HepG2 (cell line): ENCODE results near the gene TEKT5. TPM values are rescaled to one million over a fixed set of nuclear protein-coding genes. Genes with fewer than 3 reads are reported as not detected.

Source experiments
- ATAC-seq: fragments of 200-7000 bp; cut with Tn5 transposase; 3 replicates; pipeline ENCODE4 v1.9.1; 2020; ENCODE audit warnings: mild to moderate bottlenecking, moderate library complexity
- BruUV-seq: library from RNA; stranded (reverse); fragments of 400-500 nt; replicated peaks from 2 replicates; lab custom pipeline; 2021; lab: Mats Ljungman, UMichigan
- CTCF ChIA-PET: fragments of 300-600 bp; formaldehyde crosslinking; extraction: SDS; loops from one replicate; lab custom pipeline; 2021; ENCODE audit warnings: low total read pairs, inconsistent platforms, low intra/inter-chr PET ratio; lab: Yijun Ruan, JAX
- POLR2A ChIA-PET: fragments of 350-600 bp; sonication (Branson Sonifier 250); formaldehyde crosslinking; loops from one replicate; lab custom pipeline; 2020; ENCODE audit warnings: antibody characterized with exemption, inconsistent platforms; lab: Yijun Ruan, JAX
- DNase-seq: peaks from one replicate; pipeline ENCODE4 v3.0.0-alpha.2; 2015; ENCODE audit warnings: low spot score
- FAIRE-seq: peaks from 3 replicates; lab custom pipeline; 2011; peaks lifted over from hg19 to GRCh38; lab: Jason Lieb, UNC
- H2AFZ ChIP-seq: one replicate; pipeline ENCODE4 v1.6.1; 2011; ENCODE audit warnings: low read length, inconsistent platforms
- H3K27ac ChIP-seq: fragments of 300-600 bp; 3 replicates; pipeline ENCODE4 v1.8.0; 2011; ENCODE audit warnings: mixed run types, mild to moderate bottlenecking, mixed read lengths, low read length, inconsistent platforms; ENCODE audit not compliant: insufficient read depth; ENCODE audit errors: extremely low read length
- H3K27me3 ChIP-seq, 2 experiments: fragments of 200-600 bp in 1 of 2; 2 replicates in 1 of 2; 3 replicates in 1 of 2; pipeline versions ENCODE4 v1.6.0 to v1.8.0; 2011; ENCODE audit warnings: low read length in 2 of 2, mild to moderate bottlenecking in 2 of 2, moderate library complexity in 2 of 2, inconsistent platforms in 1 of 2; ENCODE audit not compliant: insufficient read depth in 2 of 2, control insufficient read depth in 1 of 2
- H3K36me3 ChIP-seq, 2 experiments: fragments of 200-600 bp in 1 of 2; replicated peaks in 1 of 2; 2 replicates in 1 of 2; 3 replicates in 1 of 2; pipeline versions ENCODE4 v1.5.1 to v1.8.0; 2011; ENCODE audit warnings: low read length in 2 of 2, inconsistent platforms in 1 of 2; ENCODE audit not compliant: insufficient read depth in 2 of 2, control insufficient read depth in 1 of 2
- H3K4me1 ChIP-seq: 2 replicates; pipeline ENCODE4 v1.5.1; 2012; ENCODE audit warnings: low read length, inconsistent platforms; ENCODE audit not compliant: insufficient read depth
- H3K4me2 ChIP-seq: 2 replicates; pipeline ENCODE4 v1.6.0; 2011; ENCODE audit warnings: low read depth, low read length, inconsistent platforms
- H3K4me3 ChIP-seq, 3 experiments: fragments of 200-600 bp in 1 of 3; sonication (generic), shearing (Covaris generic) in 1 of 3; replicated peaks in 1 of 3; 2 replicates each; pipeline ENCODE4 v1.5.1; 2011 to 2016; ENCODE audit warnings: low read length in 3 of 3, inconsistent platforms in 2 of 3, low read depth in 2 of 3, mild to moderate bottlenecking in 2 of 3, control low read depth in 1 of 3, mixed read lengths in 1 of 3; ENCODE audit not compliant: insufficient read depth in 1 of 3
- H3K79me2 ChIP-seq: one replicate; pipeline ENCODE4 v1.6.1; 2011; ENCODE audit warnings: low read length, inconsistent platforms; ENCODE audit not compliant: insufficient read depth
- H3K9ac ChIP-seq: 2 replicates; pipeline ENCODE4 v1.6.0; 2011; ENCODE audit warnings: mild to moderate bottlenecking, low read depth, low read length, inconsistent platforms; ENCODE audit not compliant: insufficient read depth
- H3K9me3 ChIP-seq: 2 replicates; pipeline ENCODE4 v1.5.1; 2012; ENCODE audit warnings: mild to moderate bottlenecking, low read length
- H4K20me1 ChIP-seq: 2 replicates; pipeline ENCODE4 v1.6.0; 2011; ENCODE audit warnings: inconsistent platforms, mild to moderate bottlenecking, low read length, moderate library complexity; ENCODE audit not compliant: insufficient read depth
- AGO2 ChIP-seq: fragments of 200-400 bp; formaldehyde crosslinking; optimal IDR thresholded peaks from 2 replicates; pipeline ENCODE3; 2017; ENCODE audit warnings: mild to moderate bottlenecking, low read depth, low read length, moderate library complexity
- HES4 ChIP-seq: sonication (generic); formaldehyde crosslinking; IDR thresholded peaks from 2 replicates; pipeline ENCODE4 v1.9.0; 2021; ENCODE audit warnings: mild to moderate bottlenecking, missing genetic modification reagents, borderline replicate concordance
- MAZ ChIP-seq, 2 experiments: sonication (generic) in 1 of 2; formaldehyde crosslinking in 1 of 2; IDR thresholded peaks; 2 replicates each; pipeline versions ENCODE4 v1.5.0 to v1.6.1; 2012 to 2020; ENCODE audit warnings: low read depth in 2 of 2, mild to moderate bottlenecking in 2 of 2, borderline replicate concordance in 1 of 2, improper control_type of control experiment in 1 of 2, low read length in 1 of 2, missing genetic modification reagents in 1 of 2, moderate library complexity in 1 of 2
- MTERF4 ChIP-seq: sonication (generic); formaldehyde crosslinking; IDR thresholded peaks from 2 replicates; pipeline ENCODE4 v1.8.0; 2023; ENCODE audit warnings: mild to moderate bottlenecking, missing genetic modification reagents
- NR2F2 ChIP-seq: IDR thresholded peaks from 2 replicates; pipeline ENCODE4 v1.6.1; 2012; ENCODE audit warnings: low read depth, inconsistent platforms, borderline replicate concordance
- ZNF142 ChIP-seq: sonication (generic); formaldehyde crosslinking; IDR thresholded peaks from 2 replicates; pipeline ENCODE4 v1.4.0; 2020; ENCODE audit warnings: missing genetic modification reagents
- ZNF207 ChIP-seq: fragments of 450-650 bp; IDR thresholded peaks from 2 replicates; pipeline ENCODE4 v1.6.1; 2016; ENCODE audit warnings: antibody characterized with exemption, borderline replicate concordance
- ZNF232 ChIP-seq: sonication (generic); formaldehyde crosslinking; IDR thresholded peaks from 2 replicates; pipeline ENCODE4 v1.4.0; 2020; ENCODE audit warnings: missing genetic modification reagents, borderline replicate concordance
- ZNF251 ChIP-seq: sonication (generic); formaldehyde crosslinking; IDR thresholded peaks from 2 replicates; pipeline ENCODE4 v1.9.0; 2021; ENCODE audit warnings: mild to moderate bottlenecking, missing genetic modification reagents
- ZNF577 ChIP-seq: sonication (generic); formaldehyde crosslinking; IDR thresholded peaks from 2 replicates; pipeline ENCODE4 v1.4.0; 2020; ENCODE audit warnings: mild to moderate bottlenecking, low read depth, missing genetic modification reagents, borderline replicate concordance
- ZNF580 ChIP-seq: IDR thresholded peaks from 2 replicates; pipeline ENCODE4 v1.6.1; 2016; ENCODE audit warnings: low read depth, borderline replicate concordance
- ZNF598 ChIP-seq: sonication (generic); formaldehyde crosslinking; IDR thresholded peaks from 2 replicates; pipeline ENCODE4 v1.5.1; 2020; ENCODE audit warnings: mild to moderate bottlenecking, missing genetic modification reagents, borderline replicate concordance
- ZNF781 ChIP-seq: sonication (generic); formaldehyde crosslinking; IDR thresholded peaks from 2 replicates; pipeline ENCODE4 v1.5.1; 2020; ENCODE audit warnings: borderline replicate concordance, mild to moderate bottlenecking, missing genetic modification reagents; ENCODE audit errors: not compliant biosample characterization
- WGBS: methylation state at CpG from one replicate; pipeline ENCODE4 v1.1.6; 2017; ENCODE audit warnings: low lambda C conversion rate; 5-methylcytosine and 5-hydroxymethylcytosine counted together
- in situ Hi-C: cut with HindIII; loops from 2 replicates; pipeline ENCODE4 v1.10.0; 2017; ENCODE audit warnings: low pct_unique_long_range_greater_than_20kb; ENCODE audit not compliant: extremely low pct_ligation_motif_present
- intact Hi-C: fragments of 100-400 bp; cut with micrococcal nuclease; formaldehyde crosslinking; loops from one replicate; pipeline ENCODE4 v1.10.0; 2022; ENCODE audit not compliant: unreplicated experiment
- polyA plus RNA-seq, 8 experiments: library from polyadenylated mRNA; depleted of rRNA in 3 of 8; stranded (reverse) in 7 of 8; unstranded in 1 of 8; fragments of >200 nt; fragmentation: Illumina TruSeq in 4 of 8; extraction: Trizol in 4 of 8; gene quantifications; 2 replicates each; pipeline versions ENCODE4 v1.2.1 to v1.2.3, GENCODE V29; 2011 to 2016; ENCODE audit warnings: low read depth in 4 of 8, missing spikeins in 1 of 8, mixed read lengths in 1 of 8; ENCODE audit not compliant: insufficient read depth in 1 of 8
- total RNA-seq, 5 experiments: library from RNA; depleted of rRNA; stranded (reverse); fragments of >200 nt; fragmentation: Illumina TruSeq; extraction: Trizol; gene quantifications; 2 replicates each; pipeline ENCODE4 v1.2.3, GENCODE V29; 2016; ENCODE audit warnings: low read depth in 1 of 5

Gene TEKT5
- total and polyA plus RNA-seq, 2 of the 13 experiments (the other 11 are each of a cell fraction or from before 2014, with no cell fraction given): 0.16 TPM; not detected in 1

- peaks cover 55% of the 10 kb centered on the region for H3K4me1 ChIP-seq
- ChIA-PET POLR2A (interaction anchor here (1.0 to 2.9 kb wide), 6 partner anchors 21 to 135 kb away, joined by 3 to 7 read pairs (median 3); partner anchors contain the start of gene EMP2), CTCF (no interaction called here)
- no TSS peak for BruUV-seq
- no peak for FAIRE-seq
- peak overlapping the region; percentile 29 for H2AFZ ChIP-seq
- H3K27ac ChIP-seq: peak overlapping the region; percentile 10
- 57% methylated on average over 11 of the region's 11 CpGs for WGBS
- H3K36me3 ChIP-seq: no peaks in the 10 kb centered on the region
- peak overlapping the region in 1 of 3 experiments; percentile 27; a peak in 1 of 6 replicates for H3K4me3 ChIP-seq
- H3K9ac ChIP-seq: peak overlapping the region; percentile 10; the same call in 1 of the 2 replicates
- intact Hi-C loops (no loop called here), in situ Hi-C loops (no loop called here)
- peaks cover 0 to 8% of the 10 kb centered on the region in 2 experiments; a peak in 1 of 5 replicates for H3K27me3 ChIP-seq
- H3K9me3 ChIP-seq: no peaks in the 10 kb centered on the region
- no peaks in the 10 kb centered on the region for H3K79me2 ChIP-seq
- no peak for DNase-seq
- H3K4me2 ChIP-seq: peak overlapping the region; percentile 61
- ATAC-seq: peak; percentile 38
- H4K20me1 ChIP-seq: no peaks in the 10 kb centered on the region
- TF ChIP-seq ZNF781 (CRISPR knock-in tag) (peak; percentile 30), ZNF577 (no peak), ZNF142 (no peak), MTERF4 (CRISPR knock-in tag) (0 out of 2 replicates have a peak, but pooled peaks have one; percentile 52), MAZ (IDR thresholded peaks at IDR 0.05; ENCODE audit: borderline replicate concordance, low read depth, low read length) (no peak), MAZ (CRISPR knock-in tag; IDR thresholded peaks at IDR 0.05; ENCODE audit: low read depth) (no peak), ZNF598 (CRISPR knock-in tag) (peak; percentile 81; the same call in 1 of the 2 replicates), HES4 (no peak), ZNF251 (CRISPR knock-in tag) (no peak), ZNF207 (no peak), NR2F2 (no peak), AGO2 (no peak), ZNF580 (CRISPR knock-in tag) (0 out of 2 replicates have a peak, but pooled peaks have one; percentile 68), ZNF232 (0 out of 2 replicates have a peak, but pooled peaks have one; percentile 15)
Measured at GRCh38 chr16:10608687-10609401, 85.9 kb downstream of the TEKT5 start.
